Measurements from ENCODE around the gene SUCO. TPM values are rescaled to one million over a fixed set of nuclear protein-coding genes. Genes with fewer than 3 reads are reported as not detected.

SUCO gene
- total RNA-seq, 1 donor from 2014 or later = 37.4 TPM

- Histone ChIP-seq H3K36me3 (ENCODE audit: control insufficient read depth, insufficient read depth, low read length) (no peaks in the 10 kb centered on the region), H3K4me3 (ENCODE audit: low read depth, low read length) (no peak overlapping the region), H3K27me3 (ENCODE audit: control insufficient read depth, insufficient read depth, low read length) (no peaks in the 10 kb centered on the region)
- DNase-seq (ENCODE audit: low read depth) = no peak
- TF ChIP-seq CTCF (IDR thresholded peaks at IDR 0.05; ENCODE audit: insufficient read depth, low read length, poor library complexity, severe bottlenecking) = no peak
These were observed 95.5 kb downstream of the SUCO start for GRCh38 chr1:172628401-172628800.

GRCh38 chr1:172629170-172629569 is 96.2 kb downstream of the SUCO start:
- no peak for TF ChIP-seq CTCF (IDR thresholded peaks at IDR 0.05; ENCODE audit: insufficient read depth, low read length, poor library complexity, severe bottlenecking)
- Histone ChIP-seq H3K4me3 (ENCODE audit: low read depth, low read length) (no peak overlapping the region), H3K27me3 (ENCODE audit: control insufficient read depth, insufficient read depth, low read length) (no peaks in the 10 kb centered on the region), H3K36me3 (ENCODE audit: control insufficient read depth, insufficient read depth, low read length) (no peaks in the 10 kb centered on the region)
- no peak for DNase-seq (ENCODE audit: low read depth)

- no peak for TF ChIP-seq CTCF (IDR thresholded peaks at IDR 0.05; ENCODE audit: insufficient read depth, low read length, poor library complexity, severe bottlenecking)
- Histone ChIP-seq H3K36me3 (ENCODE audit: control insufficient read depth, insufficient read depth, low read length) (no peaks in the 10 kb centered on the region), H3K27me3 (ENCODE audit: control insufficient read depth, insufficient read depth, low read length) (no peaks in the 10 kb centered on the region), H3K4me3 (ENCODE audit: low read depth, low read length) (no peak overlapping the region)
- no peak for DNase-seq (ENCODE audit: low read depth)
These were observed 96.7 kb downstream of the SUCO start for GRCh38 chr1:172629638-172630037.

- no peak for TF ChIP-seq CTCF (IDR thresholded peaks at IDR 0.05; ENCODE audit: insufficient read depth, low read length, poor library complexity, severe bottlenecking)
- Histone ChIP-seq H3K4me3 (ENCODE audit: low read depth, low read length) (no peak overlapping the region), H3K36me3 (ENCODE audit: control insufficient read depth, insufficient read depth, low read length) (no peaks in the 10 kb centered on the region), H3K27me3 (ENCODE audit: control insufficient read depth, insufficient read depth, low read length) (no peaks in the 10 kb centered on the region)
- no peak for DNase-seq (ENCODE audit: low read depth)
These were observed 97.3 kb downstream of the SUCO start for GRCh38 chr1:172630056-172630818.

GRCh38 chr1:172630868-172631267 is 97.9 kb downstream of the SUCO start:
- DNase-seq (ENCODE audit: low read depth) = no peak
- TF ChIP-seq CTCF (IDR thresholded peaks at IDR 0.05; ENCODE audit: insufficient read depth, low read length, poor library complexity, severe bottlenecking) = no peak
- no peak overlapping the region for H3K4me3 ChIP-seq (ENCODE audit: low read depth, low read length)

GRCh38 chr1:172637522-172637921 is 104.6 kb downstream of the SUCO start:
- no peak for TF ChIP-seq CTCF (IDR thresholded peaks at IDR 0.05; ENCODE audit: insufficient read depth, low read length, poor library complexity, severe bottlenecking)
- no peaks in the 10 kb centered on the region for H3K27me3 ChIP-seq (ENCODE audit: control insufficient read depth, insufficient read depth, low read length)
- no peak overlapping the region for H3K4me3 ChIP-seq (ENCODE audit: low read depth, low read length)
- DNase-seq (ENCODE audit: low read depth) = peak; percentile 84
- no peaks in the 10 kb centered on the region for H3K36me3 ChIP-seq (ENCODE audit: control insufficient read depth, insufficient read depth, low read length)

More at GRCh38 chr1:172630868-172631267, 97.9 kb downstream of the SUCO start:
- no peaks in the 10 kb centered on the region for H3K27me3 ChIP-seq (ENCODE audit: control insufficient read depth, insufficient read depth, low read length)
- H3K36me3 ChIP-seq (ENCODE audit: control insufficient read depth, insufficient read depth, low read length) = no peaks in the 10 kb centered on the region
